GM18502 (cell line): Measurements from ENCODE around the gene PDE11A.

Experiments used
- ATAC-seq: cut with Tn5 transposase; IDR thresholded peaks from one replicate; pipeline ENCODE4 v1.9.1; 2021; ENCODE audit warnings: mild to moderate bottlenecking; ENCODE audit not compliant: unreplicated experiment, poor library complexity

Gene PDE11A

DNA sequence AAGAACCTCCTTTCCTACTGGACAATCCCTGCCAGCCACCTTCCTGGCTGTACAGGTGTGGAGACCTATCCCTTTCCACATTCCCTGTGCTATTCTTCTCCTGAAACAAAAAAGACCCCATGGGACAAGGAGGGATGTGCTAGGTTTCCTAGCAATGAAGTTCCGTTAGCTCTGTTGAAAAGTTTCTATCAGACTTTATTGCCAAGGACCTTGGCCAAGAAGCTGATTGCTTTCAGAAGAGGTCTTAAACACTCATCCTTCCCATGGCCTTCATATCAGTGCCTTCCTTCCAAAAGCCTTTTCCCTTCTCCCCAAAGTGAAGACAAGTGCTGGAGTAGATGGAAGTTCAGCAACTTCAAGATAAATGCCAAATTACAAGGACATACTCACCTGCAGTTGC, 485.2 kb downstream of the PDE11A start:
- no peak for ATAC-seq

DNA sequence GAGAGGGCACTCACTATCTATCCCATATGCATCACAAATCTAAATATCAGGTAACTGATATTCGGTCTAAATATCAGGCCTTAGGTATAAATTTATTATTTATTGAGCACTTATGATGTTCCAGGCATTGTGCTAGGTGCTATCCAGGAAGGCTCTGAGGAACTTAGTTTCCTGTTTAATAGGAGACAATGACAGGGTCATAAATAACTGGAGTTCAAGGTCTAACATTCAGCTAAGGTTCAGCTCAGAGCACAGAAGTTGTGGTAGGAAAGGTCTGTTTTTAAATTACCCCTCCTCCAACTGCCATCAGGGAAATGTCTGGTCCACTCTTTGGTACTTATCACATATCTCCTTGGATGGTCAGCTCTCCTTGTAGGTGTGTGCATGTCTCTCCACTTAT, 486.4 kb downstream of the PDE11A start:
- no peak for ATAC-seq

GRCh38 chr2:177585234-177585863, 487.2 kb downstream of the PDE11A start:
- ATAC-seq = no peak

- no peak for ATAC-seq
Measured at GRCh38 chr2:177584030-177584692, 488.4 kb downstream of the PDE11A start.

DNA sequence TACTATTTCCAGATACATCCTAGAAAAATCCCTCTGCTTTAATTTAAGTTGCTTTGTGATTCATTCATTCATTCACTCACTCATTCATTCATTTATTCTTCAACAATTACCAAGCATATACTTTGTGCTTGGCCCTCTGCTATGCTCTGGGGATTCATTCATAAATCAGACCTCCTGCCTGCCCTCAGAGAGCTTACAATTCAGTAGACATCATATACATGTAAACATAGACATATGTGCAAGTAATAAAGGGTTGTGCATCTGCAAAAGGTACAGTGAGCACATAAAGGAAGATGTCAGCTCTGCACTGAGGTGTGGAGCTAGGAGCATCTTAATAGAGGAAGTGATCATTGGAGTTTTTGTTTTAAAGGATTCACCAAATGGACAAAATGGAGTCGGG, 490.6 kb downstream of the PDE11A start:
- ATAC-seq = no peak

- no peak for ATAC-seq
Measured at GRCh38 chr2:177579486-177580036, 493.0 kb downstream of the PDE11A start.

GRCh38 chr2:177578454-177578853, 494.1 kb downstream of the PDE11A start:
- ATAC-seq = no peak

DNA sequence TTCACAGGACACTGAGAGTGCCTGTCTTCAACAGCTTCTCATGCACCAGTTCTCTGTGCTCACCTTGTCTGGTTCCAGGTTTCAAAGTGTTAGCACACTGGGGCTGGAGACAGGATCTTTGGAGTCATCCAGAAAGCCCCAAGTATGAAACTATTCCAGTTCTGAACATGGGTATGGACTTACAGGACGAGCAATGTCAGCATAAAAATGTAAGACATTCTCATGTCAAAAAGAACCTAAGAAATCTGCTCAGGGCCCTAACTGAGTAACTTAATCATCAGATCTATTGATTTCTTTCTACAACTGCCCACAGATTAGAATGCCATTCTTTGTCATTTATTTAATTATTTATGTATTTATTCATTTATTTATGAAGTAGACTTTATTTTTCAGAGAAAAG, 495.5 kb downstream of the PDE11A start:
- no peak for ATAC-seq

- no peak for ATAC-seq
Measured at GRCh38 chr2:177575358-177575757, 497.2 kb downstream of the PDE11A start.

DNA sequence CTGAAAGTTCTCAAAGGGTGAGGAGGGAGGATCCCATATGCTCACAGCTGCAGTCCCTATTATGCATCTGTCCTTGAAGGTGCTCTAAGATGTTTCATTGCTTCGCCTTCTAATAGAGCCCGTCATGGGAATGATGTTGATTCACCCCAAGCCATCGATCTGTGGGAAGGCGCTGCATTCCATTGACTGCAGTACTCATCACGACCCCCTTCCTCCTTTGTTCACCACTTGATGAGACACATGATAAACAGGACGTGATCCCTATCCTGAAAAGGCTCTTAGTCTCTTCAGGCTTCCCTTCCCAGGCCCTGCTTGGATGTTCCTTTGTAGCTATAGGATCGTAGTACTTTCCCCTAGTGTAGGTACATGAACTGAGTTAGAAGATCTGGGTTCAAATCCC, 498.2 kb downstream of the PDE11A start:
- no peak for ATAC-seq
